Astrocyte (in vitro differentiated cells and primary cell): ENCODE measurements around the gene EGLN3.

Source experiments
- CTCF ChIP-seq: IDR thresholded peaks from 2 replicates; pipeline ENCODE4 v1.5.1; 2011; ENCODE audit warnings: low read depth, mild to moderate bottlenecking, inconsistent platforms, low read length, moderate library complexity; ENCODE audit not compliant: insufficient read depth
- EZH2 ChIP-seq: IDR thresholded peaks from 2 replicates; pipeline ENCODE4 v1.6.1; 2012; ENCODE audit warnings: mild to moderate bottlenecking, low read length, inconsistent platforms; ENCODE audit not compliant: insufficient read depth

- TF ChIP-seq CTCF (no peak), EZH2 (no peak)
These were observed 66.0 kb downstream of the EGLN3 start for GRCh38 chr14:33884916-33885315.
